OCI-LY3 (cell line): ENCODE measurements around the gene DNAI1.

Experiments
- EZH2phosphoT487 ChIP-seq: fragments of 200-600 bp; shearing (Covaris generic); IDR thresholded peaks from 2 replicates; pipeline ENCODE4 v1.6.1; 2018; ENCODE audit warnings: antibody characterized with exemption, mixed run types, low read depth
- TF ChIP-seq, protein P1 (sequence below): fragments of 200-600, 300-600 bp; sonication (generic); IDR thresholded peaks from 2 replicates; pipeline ENCODE4 v1.5.1; 2014; ENCODE audit warnings: antibody characterized with exemption, low read length, low read depth

DNA sequence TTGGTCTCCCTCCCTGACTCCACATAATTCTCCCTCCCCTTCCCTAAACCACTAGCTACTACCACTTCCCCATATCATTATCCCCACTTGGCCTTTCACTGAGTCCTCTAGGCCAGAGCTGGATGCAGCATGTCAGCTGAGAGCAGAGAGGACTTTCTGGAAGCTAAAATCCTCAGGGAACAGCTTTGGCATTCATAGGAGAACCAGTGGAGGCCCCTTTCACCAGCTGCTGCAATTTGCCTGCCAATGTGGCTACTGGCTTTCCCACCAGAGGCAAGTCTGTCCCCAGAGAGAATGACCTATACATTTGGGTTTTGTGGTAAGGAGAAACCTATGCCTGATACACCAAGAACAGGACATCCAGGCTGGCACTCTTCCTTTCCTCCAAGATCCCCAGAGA, 14.6 kb upstream of the DNAI1 start:
- TF ChIP-seq, protein P1, sequence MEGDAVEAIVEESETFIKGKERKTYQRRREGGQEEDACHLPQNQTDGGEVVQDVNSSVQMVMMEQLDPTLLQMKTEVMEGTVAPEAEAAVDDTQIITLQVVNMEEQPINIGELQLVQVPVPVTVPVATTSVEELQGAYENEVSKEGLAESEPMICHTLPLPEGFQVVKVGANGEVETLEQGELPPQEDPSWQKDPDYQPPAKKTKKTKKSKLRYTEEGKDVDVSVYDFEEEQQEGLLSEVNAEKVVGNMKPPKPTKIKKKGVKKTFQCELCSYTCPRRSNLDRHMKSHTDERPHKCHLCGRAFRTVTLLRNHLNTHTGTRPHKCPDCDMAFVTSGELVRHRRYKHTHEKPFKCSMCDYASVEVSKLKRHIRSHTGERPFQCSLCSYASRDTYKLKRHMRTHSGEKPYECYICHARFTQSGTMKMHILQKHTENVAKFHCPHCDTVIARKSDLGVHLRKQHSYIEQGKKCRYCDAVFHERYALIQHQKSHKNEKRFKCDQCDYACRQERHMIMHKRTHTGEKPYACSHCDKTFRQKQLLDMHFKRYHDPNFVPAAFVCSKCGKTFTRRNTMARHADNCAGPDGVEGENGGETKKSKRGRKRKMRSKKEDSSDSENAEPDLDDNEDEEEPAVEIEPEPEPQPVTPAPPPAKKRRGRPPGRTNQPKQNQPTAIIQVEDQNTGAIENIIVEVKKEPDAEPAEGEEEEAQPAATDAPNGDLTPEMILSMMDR = no peak
- TF ChIP-seq EZH2phosphoT487 = no peak
